ENCODE results near the gene AXL.

DNA sequence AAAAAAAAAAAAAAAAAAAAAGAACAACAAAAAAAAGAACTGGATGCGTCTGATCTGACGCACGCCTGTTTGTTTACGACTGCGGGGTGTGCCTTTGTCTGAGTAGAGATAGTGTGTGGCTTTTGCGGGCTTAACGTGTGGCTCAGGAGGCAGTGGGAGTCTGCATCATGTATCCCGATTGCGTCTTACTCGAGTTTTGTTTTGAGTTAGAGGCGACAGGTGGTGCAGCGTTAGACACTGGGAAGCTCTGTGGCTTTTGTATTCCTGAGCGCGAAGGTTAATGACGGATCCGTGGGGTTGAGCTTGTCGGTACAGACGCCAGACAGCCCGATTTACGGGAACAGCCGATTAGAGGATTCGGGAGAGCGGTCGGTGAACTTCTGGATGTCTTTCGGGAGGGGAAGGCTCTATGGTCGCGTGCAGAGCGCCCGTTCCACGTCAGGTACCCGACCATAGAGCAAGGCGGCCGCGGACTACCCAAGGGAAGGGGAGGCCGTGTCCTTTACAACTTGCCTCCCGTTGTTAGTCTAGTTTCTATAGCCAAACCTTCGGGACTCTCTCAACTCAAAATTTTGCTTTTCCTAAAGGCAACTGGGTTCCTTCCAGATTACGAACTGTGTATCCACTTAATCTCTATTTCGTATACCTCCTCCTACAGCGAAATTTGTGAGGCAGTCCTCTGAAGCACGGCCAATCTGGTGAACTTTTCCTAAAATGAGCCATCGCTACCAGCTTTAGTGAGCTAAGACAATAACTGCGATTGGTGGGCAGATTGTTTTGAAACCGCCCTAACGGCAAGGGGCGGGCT is 44.2 kb downstream of the AXL start:
- TF ChIP-seq, protein P1, sequence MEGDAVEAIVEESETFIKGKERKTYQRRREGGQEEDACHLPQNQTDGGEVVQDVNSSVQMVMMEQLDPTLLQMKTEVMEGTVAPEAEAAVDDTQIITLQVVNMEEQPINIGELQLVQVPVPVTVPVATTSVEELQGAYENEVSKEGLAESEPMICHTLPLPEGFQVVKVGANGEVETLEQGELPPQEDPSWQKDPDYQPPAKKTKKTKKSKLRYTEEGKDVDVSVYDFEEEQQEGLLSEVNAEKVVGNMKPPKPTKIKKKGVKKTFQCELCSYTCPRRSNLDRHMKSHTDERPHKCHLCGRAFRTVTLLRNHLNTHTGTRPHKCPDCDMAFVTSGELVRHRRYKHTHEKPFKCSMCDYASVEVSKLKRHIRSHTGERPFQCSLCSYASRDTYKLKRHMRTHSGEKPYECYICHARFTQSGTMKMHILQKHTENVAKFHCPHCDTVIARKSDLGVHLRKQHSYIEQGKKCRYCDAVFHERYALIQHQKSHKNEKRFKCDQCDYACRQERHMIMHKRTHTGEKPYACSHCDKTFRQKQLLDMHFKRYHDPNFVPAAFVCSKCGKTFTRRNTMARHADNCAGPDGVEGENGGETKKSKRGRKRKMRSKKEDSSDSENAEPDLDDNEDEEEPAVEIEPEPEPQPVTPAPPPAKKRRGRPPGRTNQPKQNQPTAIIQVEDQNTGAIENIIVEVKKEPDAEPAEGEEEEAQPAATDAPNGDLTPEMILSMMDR (IDR thresholded peaks at IDR 0.05) = no peak
- TF ChIP-seq POLR2A (IDR thresholded peaks at IDR 0.05) (peak; percentile 84), EP300 (IDR thresholded peaks at IDR 0.05) (no peak)
